ENCODE data around the gene APBA1. TPM values are rescaled to one million over a fixed set of nuclear protein-coding genes. Genes with fewer than 3 reads are reported as not detected.

APBA1 gene
- total RNA-seq, 1 donor from 2014 or later, result 8.4 TPM

GRCh38 chr9:69593301-69593700 lies 78.9 kb downstream of the APBA1 start:
- Mint-ChIP-seq H3K4me1 (ENCODE audit: unreplicated experiment) (peaks cover 4% of the 10 kb centered on the region), H3K27me3 (ENCODE audit: unreplicated experiment) (no peaks in the 10 kb centered on the region), H3K36me3 (ENCODE audit: low read depth, unreplicated experiment) (no peaks in the 10 kb centered on the region), H3K27ac (ENCODE audit: unreplicated experiment) (no peak overlapping the region), H3K9me3 (ENCODE audit: unreplicated experiment) (no peaks in the 10 kb centered on the region), H3K4me3 (ENCODE audit: unreplicated experiment) (no peak overlapping the region)
- no peak for DNase-seq (ENCODE audit: low spot score)
- no peak for TF ChIP-seq CTCF (IDR thresholded peaks at IDR 0.05; ENCODE audit: unreplicated experiment)

- Mint-ChIP-seq H3K36me3 (ENCODE audit: low read depth, unreplicated experiment) (no peaks in the 10 kb centered on the region), H3K27me3 (ENCODE audit: unreplicated experiment) (peaks cover 5% of the 10 kb centered on the region), H3K9me3 (ENCODE audit: unreplicated experiment) (no peaks in the 10 kb centered on the region), H3K4me1 (ENCODE audit: unreplicated experiment) (peaks cover 4% of the 10 kb centered on the region), H3K4me3 (ENCODE audit: unreplicated experiment) (no peak overlapping the region), H3K27ac (ENCODE audit: unreplicated experiment) (no peak overlapping the region)
- no peak for TF ChIP-seq CTCF (IDR thresholded peaks at IDR 0.05; ENCODE audit: unreplicated experiment)
- DNase-seq (ENCODE audit: low spot score), result no peak
Observed at GRCh38 chr9:69590266-69590665, 81.9 kb downstream of the APBA1 start.

- no peak overlapping the region for H3K4me3 Mint-ChIP-seq (ENCODE audit: unreplicated experiment)
- no peak for DNase-seq (ENCODE audit: low spot score)
- peaks cover 4% of the 10 kb centered on the region for H3K4me1 Mint-ChIP-seq (ENCODE audit: unreplicated experiment)
Observed at GRCh38 chr9:69589156-69589555, 83.0 kb downstream of the APBA1 start.

GRCh38 chr9:69585571-69585970 lies 86.6 kb downstream of the APBA1 start:
- no peak for DNase-seq (ENCODE audit: low spot score)
- no peak overlapping the region for H3K27ac Mint-ChIP-seq (ENCODE audit: unreplicated experiment)
- peaks cover 7% of the 10 kb centered on the region for H3K27me3 Mint-ChIP-seq (ENCODE audit: unreplicated experiment)
- no peaks in the 10 kb centered on the region for H3K4me1 Mint-ChIP-seq (ENCODE audit: unreplicated experiment)
- H3K9me3 Mint-ChIP-seq (ENCODE audit: unreplicated experiment), result no peaks in the 10 kb centered on the region
- no peaks in the 10 kb centered on the region for H3K36me3 Mint-ChIP-seq (ENCODE audit: low read depth, unreplicated experiment)
- TF ChIP-seq CTCF (IDR thresholded peaks at IDR 0.05; ENCODE audit: unreplicated experiment), result no peak
- H3K4me3 Mint-ChIP-seq (ENCODE audit: unreplicated experiment), result no peak overlapping the region

More at GRCh38 chr9:69589156-69589555, 83.0 kb downstream of the APBA1 start:
- Mint-ChIP-seq H3K9me3 (ENCODE audit: unreplicated experiment) (no peaks in the 10 kb centered on the region), H3K36me3 (ENCODE audit: low read depth, unreplicated experiment) (no peaks in the 10 kb centered on the region), H3K27me3 (ENCODE audit: unreplicated experiment) (peaks cover 5% of the 10 kb centered on the region), H3K27ac (ENCODE audit: unreplicated experiment) (no peak overlapping the region)
- TF ChIP-seq CTCF (IDR thresholded peaks at IDR 0.05; ENCODE audit: unreplicated experiment), result no peak

GRCh38 chr9:69584759-69585158 lies 87.4 kb downstream of the APBA1 start:
- no peak for TF ChIP-seq CTCF (IDR thresholded peaks at IDR 0.05; ENCODE audit: unreplicated experiment)
- H3K9me3 Mint-ChIP-seq (ENCODE audit: unreplicated experiment), result no peaks in the 10 kb centered on the region
- no peaks in the 10 kb centered on the region for H3K4me1 Mint-ChIP-seq (ENCODE audit: unreplicated experiment)
- H3K27me3 Mint-ChIP-seq (ENCODE audit: unreplicated experiment), result peaks cover 7% of the 10 kb centered on the region
- no peak overlapping the region for H3K27ac Mint-ChIP-seq (ENCODE audit: unreplicated experiment)
- H3K36me3 Mint-ChIP-seq (ENCODE audit: low read depth, unreplicated experiment), result no peaks in the 10 kb centered on the region
- H3K4me3 Mint-ChIP-seq (ENCODE audit: unreplicated experiment), result no peak overlapping the region
- DNase-seq (ENCODE audit: low spot score), result no peak

All from endothelial cell (in vitro differentiated cells).